GM23248 (cell line): ENCODE data around the gene KIF16B.

ENCODE experiments used
- EZH2 ChIP-seq: fragments of 200-600 bp; sonication (generic); IDR thresholded peaks from 2 replicates; pipeline ENCODE4 v1.6.1; 2018; ENCODE audit warnings: antibody characterized with exemption, mild to moderate bottlenecking; ENCODE audit not compliant: insufficient read depth, poor library complexity, severe bottlenecking
- EZH2phosphoT487 ChIP-seq: fragments of 200-600 bp; sonication (generic); IDR thresholded peaks from 2 replicates; pipeline ENCODE4 v1.6.1; 2018; ENCODE audit warnings: antibody characterized with exemption, moderate library complexity, mild to moderate bottlenecking, low read depth; ENCODE audit not compliant: insufficient read depth

DNA sequence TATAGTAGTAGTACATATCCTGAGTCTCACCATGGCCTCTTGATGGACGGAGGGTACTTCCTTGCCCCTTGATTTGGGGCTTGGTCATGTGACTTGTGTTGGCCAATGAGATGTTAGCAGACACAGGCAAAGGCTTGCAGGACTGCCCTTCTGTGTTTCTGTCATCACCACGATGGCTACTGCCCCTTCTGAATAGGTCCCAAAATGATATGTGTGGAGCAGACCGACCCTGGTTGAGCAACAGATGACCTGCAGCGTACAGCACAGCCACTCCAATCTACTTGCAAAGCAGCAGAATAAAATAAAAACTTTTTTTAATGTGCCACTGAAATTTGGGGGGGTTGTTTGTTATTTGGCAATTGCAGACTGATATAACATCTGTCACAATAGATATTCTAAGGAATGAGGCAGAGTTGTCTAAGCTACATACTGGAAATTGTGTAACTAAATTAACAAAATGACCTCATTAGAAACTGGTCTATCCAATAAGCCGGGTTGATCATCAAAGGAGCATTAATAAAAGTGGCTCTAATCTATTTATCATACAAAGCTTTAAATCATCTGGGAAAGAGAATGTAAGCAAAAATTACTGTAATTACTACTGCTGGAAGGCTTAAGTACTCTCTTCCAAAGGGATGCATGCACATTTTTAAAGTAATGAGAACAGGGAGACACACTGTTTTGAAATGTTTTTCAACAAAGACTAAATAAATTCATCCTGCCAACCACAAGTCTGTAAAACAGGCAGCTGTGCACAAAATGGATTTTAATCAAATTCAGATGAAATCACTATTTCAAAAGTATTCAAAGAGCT, 209.5 kb downstream of the KIF16B start:
- TF ChIP-seq EZH2 (no peak), EZH2phosphoT487 (no peak)
